ENCODE measurements around the gene CYP2S1.

GRCh38 chr19:41228486-41228885 lies 35.5 kb downstream of the CYP2S1 start:
- TF ChIP-seq CTCF (IDR thresholded peaks at IDR 0.05) (no peak), E2F4 (CRISPR knock-in tag; IDR thresholded peaks at IDR 0.05; ENCODE audit: borderline replicate concordance, low read depth) (no peak), ATF2 (CRISPR knock-in tag; IDR thresholded peaks at IDR 0.05; ENCODE audit: borderline replicate concordance, low read depth) (no peak), MAX (CRISPR knock-in tag; IDR thresholded peaks at IDR 0.05) (no peak), ATF1 (CRISPR knock-in tag; IDR thresholded peaks at IDR 0.05) (no peak), CREB1 (CRISPR knock-in tag; IDR thresholded peaks at IDR 0.05) (no peak), ATF3 (CRISPR knock-in tag; conservative IDR thresholded peaks at IDR 0.05) (no peak)
